Spleen (tissue), 11 donors: ENCODE measurements around the gene GCNA. TPM values are rescaled to one million over a fixed set of nuclear protein-coding genes. Genes with fewer than 3 reads are reported as not detected.
"Not testable (repeated sequence)": the region's sequence is repeated elsewhere in the genome, so short reads cannot be mapped to it uniquely, and the experiment has no call there.

Experiments
- DNase-seq: peaks from one replicate; pipeline ENCODE4 v3.0.0-alpha.2; 2020
- H3K27ac ChIP-seq, 8 donors: fragments of 200-600 bp; sonication (generic) in 7 of 8; 1 replicate in 4 of 8; 2 replicates in 4 of 8; pipeline versions ENCODE4 v1.5.0 to v1.8.0; 2016 to 2021; ENCODE audit warnings: inconsistent platforms in 4 of 8, mild to moderate bottlenecking in 4 of 8, moderate library complexity in 1 of 8
- H3K27me3 ChIP-seq, 7 donors: fragments of 200-600 bp; sonication (generic) in 6 of 7; replicated peaks in 1 of 7; 1 replicate in 4 of 7; 2 replicates in 3 of 7; pipeline versions ENCODE4 v1.5.0 to v1.8.0; 2016 to 2021; ENCODE audit warnings: inconsistent platforms in 3 of 7, mild to moderate bottlenecking in 1 of 7
- H3K36me3 ChIP-seq, 6 donors: fragments of 200-600 bp; sonication (generic) in 5 of 6; 1 replicate in 4 of 6; 2 replicates in 2 of 6; pipeline versions ENCODE4 v1.5.0 to v1.8.0; 2016 to 2021; ENCODE audit warnings: inconsistent platforms in 2 of 6
- H3K4me1 ChIP-seq, 6 donors: fragments of 200-600 bp; sonication (generic) in 5 of 6; 1 replicate in 3 of 6; 2 replicates in 3 of 6; pipeline versions ENCODE4 v1.5.0 to v1.8.0; 2016 to 2021; ENCODE audit warnings: inconsistent platforms in 3 of 6
- H3K4me3 ChIP-seq, 8 donors: fragments of 200-600 bp; sonication (generic) in 7 of 8; 1 replicate in 4 of 8; 2 replicates in 4 of 8; pipeline versions ENCODE4 v1.5.0 to v1.8.0; 2016 to 2021; ENCODE audit warnings: inconsistent platforms in 4 of 8, mild to moderate bottlenecking in 4 of 8, moderate library complexity in 2 of 8
- H3K9me3 ChIP-seq, 8 donors: fragments of 200-600 bp; sonication (generic) in 7 of 8; 1 replicate in 4 of 8; 2 replicates in 4 of 8; pipeline versions ENCODE4 v1.5.0 to v1.8.0; 2016 to 2021; ENCODE audit warnings: inconsistent platforms in 4 of 8
- POLR2A ChIP-seq, 3 donors: fragments of 450-650 bp; IDR thresholded peaks; one replicate each; pipeline ENCODE4 v1.5.1; 2017; ENCODE audit warnings: antibody characterized with exemption in 3 of 3, mild to moderate bottlenecking in 1 of 3
- POLR2AphosphoS5 ChIP-seq, 3 donors: sonication (generic); formaldehyde crosslinking; IDR thresholded peaks; one replicate each; pipeline ENCODE4 v1.5.1; 2017; ENCODE audit warnings: antibody characterized with exemption in 3 of 3
- WGBS, 5 donors: extraction: QIAGEN DNeasy Blood & Tissue Kit in 3 of 5; methylation state at CpG; one replicate each; pipeline versions ENCODE4 v1.1.5 to v1.1.7; 2013 to 2018; 5-methylcytosine and 5-hydroxymethylcytosine counted together
- intact Hi-C: fragments of 100-400 bp; cut with DNase I; formaldehyde crosslinking; loops from one replicate; pipeline ENCODE4 v1.15.0; 2023; ENCODE audit warnings: low total_unique reads
- polyA plus RNA-seq, 3 donors: library from polyadenylated mRNA; stranded (reverse); fragments of 200-250 nt; gene quantifications; one replicate each; pipeline ENCODE4 v1.2.1, GENCODE V29; 2013
- total RNA-seq, 7 donors: library from RNA; depleted of rRNA in 3 of 7; stranded (reverse); fragments of >200 nt in 3 of 7; fragmentation: NEBNext Ultra II Directional in 4 of 7; extraction: Animal tissue kit (Norgen Biotek cat#: 25700) in 4 of 7; gene quantifications; one replicate each; pipeline versions ENCODE4 v1.1.0 to v1.2.1, GENCODE V29; 2016 to 2021
- TF ChIP-seq, protein P1 (sequence below), 11 experiments: fragments of 200-600 bp in 7 of 11; fragments of 450-650 bp in 4 of 11; sonication (generic) in 4 of 11; IDR thresholded peaks in 8 of 11; conservative IDR thresholded peaks in 3 of 11; 1 replicate in 7 of 11; 2 replicates in 4 of 11; pipeline versions ENCODE4 v1.4.0 to v1.8.0; 2016 to 2021; ENCODE audit warnings: antibody characterized with exemption in 11 of 11, inconsistent platforms in 4 of 11, mild to moderate bottlenecking in 1 of 11
- donor health status: healthy with polysubstance abuse.
- donor health status: DM: no; HTN: no; CAD: no; lungs with moderate emphysema.
- donor health status: DM: no; HTN: no; CAD: no.
- donor health status: Bipolar disorder and iron deficiency.
- donor health status: healthy.
- donor health status: DM: no; HTN: no; CAD: no.
- donor health status: DM: yes; HTN: yes; CAD: no.

The GCNA gene
- total and polyA plus RNA-seq, 10 donors: 1.8 to 12.8 (median 3.8) TPM

DNA sequence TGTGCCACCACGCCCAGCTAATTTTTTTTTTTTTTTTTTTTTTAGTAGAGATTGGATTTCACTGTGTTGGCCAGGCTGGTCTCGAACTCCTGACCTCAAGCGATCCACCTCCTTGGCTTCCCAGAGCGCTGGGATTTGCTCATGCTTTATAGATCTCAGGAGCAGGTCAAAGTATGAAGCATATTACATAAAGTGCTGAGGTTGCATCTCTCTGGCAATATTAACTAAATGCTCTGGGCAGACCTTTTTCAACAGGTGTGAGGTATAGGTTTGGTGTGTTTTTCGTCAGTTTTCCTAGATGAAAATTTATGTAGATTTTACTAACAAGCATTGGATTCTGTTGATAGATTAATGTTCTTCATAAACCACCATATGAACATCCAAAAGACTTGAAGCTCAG lies 19.3 kb upstream of the GCNA start:
- Histone ChIP-seq H3K27ac (no peak overlapping the region), H3K4me3 (no peak overlapping the region), H3K4me1 (no peaks in the 10 kb centered on the region), H3K9me3 (no peaks in the 10 kb centered on the region), H3K27me3 (no peaks in the 10 kb centered on the region), H3K36me3 (peaks cover 0 to 100% (median 81%) of the 10 kb centered on the region in 6 donors)
- DNase-seq: no peak
- WGBS, 5 donors: 81 to 96% (median 95%) methylated on average over 4 to 5 of the region's 5 CpGs
- intact Hi-C loops: no loop called here
- TF ChIP-seq POLR2A (IDR thresholded peaks at IDR 0.05) (no peak), POLR2AphosphoS5 (IDR thresholded peaks at IDR 0.05) (no peak)
- TF ChIP-seq, protein P1, sequence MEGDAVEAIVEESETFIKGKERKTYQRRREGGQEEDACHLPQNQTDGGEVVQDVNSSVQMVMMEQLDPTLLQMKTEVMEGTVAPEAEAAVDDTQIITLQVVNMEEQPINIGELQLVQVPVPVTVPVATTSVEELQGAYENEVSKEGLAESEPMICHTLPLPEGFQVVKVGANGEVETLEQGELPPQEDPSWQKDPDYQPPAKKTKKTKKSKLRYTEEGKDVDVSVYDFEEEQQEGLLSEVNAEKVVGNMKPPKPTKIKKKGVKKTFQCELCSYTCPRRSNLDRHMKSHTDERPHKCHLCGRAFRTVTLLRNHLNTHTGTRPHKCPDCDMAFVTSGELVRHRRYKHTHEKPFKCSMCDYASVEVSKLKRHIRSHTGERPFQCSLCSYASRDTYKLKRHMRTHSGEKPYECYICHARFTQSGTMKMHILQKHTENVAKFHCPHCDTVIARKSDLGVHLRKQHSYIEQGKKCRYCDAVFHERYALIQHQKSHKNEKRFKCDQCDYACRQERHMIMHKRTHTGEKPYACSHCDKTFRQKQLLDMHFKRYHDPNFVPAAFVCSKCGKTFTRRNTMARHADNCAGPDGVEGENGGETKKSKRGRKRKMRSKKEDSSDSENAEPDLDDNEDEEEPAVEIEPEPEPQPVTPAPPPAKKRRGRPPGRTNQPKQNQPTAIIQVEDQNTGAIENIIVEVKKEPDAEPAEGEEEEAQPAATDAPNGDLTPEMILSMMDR (IDR thresholded peaks at IDR 0.05 in 8 of 11, conservative IDR thresholded peaks at IDR 0.05 in 3 of 11): no peak

DNA sequence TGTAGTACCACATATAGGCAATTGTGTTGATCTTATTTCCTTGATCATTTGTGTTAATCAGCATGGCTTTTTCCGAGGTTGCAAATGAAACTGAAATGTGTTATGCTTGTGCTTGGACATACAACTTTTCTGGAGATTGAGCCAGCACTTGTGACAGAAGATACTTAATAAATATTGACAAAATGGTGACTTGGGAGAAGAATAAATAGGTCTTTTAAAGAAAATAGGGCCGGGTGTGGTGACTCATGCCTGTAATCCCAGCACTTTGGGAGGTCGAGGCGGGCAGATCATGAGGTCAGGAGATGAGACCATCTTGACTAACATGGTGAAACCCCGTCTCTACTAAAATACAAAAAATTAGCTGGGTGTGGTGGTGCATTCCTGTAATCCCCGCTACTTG lies 18.5 kb upstream of the GCNA start:
- not testable (repeated sequence) for H3K9me3 ChIP-seq, H3K27ac ChIP-seq, H3K4me3 ChIP-seq, DNase-seq, H3K27me3 ChIP-seq, H3K4me1 ChIP-seq
- peaks cover 0 to 100% (median 84%) of the 10 kb centered on the region in 6 donors for H3K36me3 ChIP-seq
- 80 to 98% (median 87%) methylated on average over 6 of the region's 6 CpGs for WGBS, 5 donors
- intact Hi-C loops: loop anchor here (10.0 kb wide), 1 partner anchor 155 kb away; no protein-coding TSS in a partner anchor

DNA sequence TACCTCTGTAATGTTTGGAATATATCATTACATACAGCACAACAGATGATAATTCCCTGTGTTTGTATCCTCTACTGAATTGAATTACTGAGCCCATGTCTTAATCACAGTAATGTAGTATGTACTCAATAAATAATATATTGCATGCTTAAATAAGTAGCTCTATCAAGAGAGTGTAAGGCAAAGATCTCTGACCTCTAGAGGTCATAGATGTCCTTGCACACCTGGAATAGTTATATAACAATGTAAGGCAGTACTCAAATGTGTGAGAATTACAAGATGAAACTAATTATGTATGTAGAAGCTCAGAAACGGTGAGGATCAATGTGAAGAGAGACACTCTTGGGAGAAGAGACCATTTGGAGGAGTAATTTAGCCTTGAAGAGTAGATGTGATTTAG lies 14.3 kb upstream of the GCNA start:
- no peak for DNase-seq
- no peaks in the 10 kb centered on the region for H3K9me3 ChIP-seq
- H3K36me3 ChIP-seq: peaks cover 0 to 100% (median 91%) of the 10 kb centered on the region in 6 donors
- no peaks in the 10 kb centered on the region for H3K4me1 ChIP-seq
- intact Hi-C loops: loop anchor here (10.0 kb wide), 1 partner anchor 159 kb away; no protein-coding TSS in a partner anchor
- H3K4me3 ChIP-seq: no peak overlapping the region
- no peak overlapping the region for H3K27ac ChIP-seq
- WGBS, 5 donors: 53 to 85% (median 74%) methylated on average over 1 of the region's 1 CpG
- TF ChIP-seq POLR2A (IDR thresholded peaks at IDR 0.05) (no peak), POLR2AphosphoS5 (IDR thresholded peaks at IDR 0.05) (no peak)
- TF ChIP-seq, protein P1 (IDR thresholded peaks at IDR 0.05 in 8 of 11, conservative IDR thresholded peaks at IDR 0.05 in 3 of 11): no peak
- H3K27me3 ChIP-seq: no peaks in the 10 kb centered on the region

DNA sequence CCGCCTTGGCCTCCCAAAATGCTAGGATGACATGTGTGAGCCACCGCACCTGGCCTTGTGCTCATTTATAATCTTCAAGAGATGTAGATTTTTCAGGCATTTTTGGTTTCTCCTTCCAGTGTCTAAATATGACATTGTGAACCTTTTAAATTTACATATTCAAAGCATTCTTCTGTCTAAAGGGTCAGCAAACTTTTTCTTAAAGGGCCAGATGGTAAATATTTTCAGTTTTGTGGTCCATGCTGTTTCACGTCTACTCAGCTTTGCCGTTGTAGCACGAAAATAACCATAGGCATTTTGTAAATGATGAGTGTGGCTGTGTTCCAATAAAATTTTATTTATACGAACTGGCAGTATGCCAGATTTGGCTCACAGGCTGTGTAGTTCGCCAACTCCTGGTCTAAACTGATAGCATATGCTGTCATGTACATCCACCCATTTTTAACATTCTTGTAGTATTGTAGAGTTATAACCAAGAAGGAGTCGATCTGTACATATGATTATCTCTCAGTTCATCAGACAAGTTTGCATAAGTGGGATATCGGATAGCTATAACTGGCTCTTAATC lies 12.7 kb upstream of the GCNA start:
- H3K36me3 ChIP-seq: peaks cover 0 to 100% (median 87%) of the 10 kb centered on the region in 6 donors
- no peak overlapping the region for H3K27ac ChIP-seq
- intact Hi-C loops: loop anchor here (10.0 kb wide), 1 partner anchor 161 kb away; no protein-coding TSS in a partner anchor
- no peak for DNase-seq
- H3K4me1 ChIP-seq: no peaks in the 10 kb centered on the region
- H3K9me3 ChIP-seq: no peaks in the 10 kb centered on the region
- no peaks in the 10 kb centered on the region for H3K27me3 ChIP-seq
- 77 to 87% (median 83%) methylated on average over 9 of the region's 9 CpGs for WGBS, 5 donors
- TF ChIP-seq POLR2AphosphoS5 (IDR thresholded peaks at IDR 0.05) (no peak), POLR2A (IDR thresholded peaks at IDR 0.05) (no peak)
- TF ChIP-seq, protein P1 (IDR thresholded peaks at IDR 0.05 in 8 of 11, conservative IDR thresholded peaks at IDR 0.05 in 3 of 11): no peak
- H3K4me3 ChIP-seq: no peak overlapping the region

DNA sequence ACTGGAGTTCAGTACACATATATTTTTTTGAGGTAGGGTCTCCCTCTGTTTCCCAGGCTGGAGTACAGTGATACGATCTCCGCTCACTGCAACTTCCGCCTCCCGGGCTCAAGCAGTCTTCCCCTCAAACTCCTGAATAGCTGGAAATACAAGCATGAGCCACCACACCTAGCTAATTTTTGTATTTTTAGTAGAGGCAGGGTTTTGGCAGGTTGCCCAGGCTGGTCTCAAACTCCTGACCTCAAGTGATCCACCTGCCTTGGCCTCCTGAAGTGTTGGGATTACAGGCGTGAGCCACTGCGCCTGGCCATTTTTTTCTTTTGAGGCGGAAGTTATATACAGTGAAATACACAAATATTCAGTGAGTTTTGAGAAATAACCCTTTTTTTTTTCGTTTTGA lies 6.8 kb upstream of the GCNA start:
- H3K27ac ChIP-seq, DNase-seq, intact Hi-C loops, H3K27me3 ChIP-seq, H3K9me3 ChIP-seq, H3K4me1 ChIP-seq, H3K4me3 ChIP-seq: not testable (repeated sequence)
- WGBS, 5 donors: 91 to 96% (median 94%) methylated on average over 8 of the region's 8 CpGs
- peaks cover 0 to 100% (median 61%) of the 10 kb centered on the region in 6 donors for H3K36me3 ChIP-seq
